Ovary (tissue), 9 donors: ENCODE data around the gene MAGOHB. TPM values are rescaled to one million over a fixed set of nuclear protein-coding genes. Genes with fewer than 3 reads are reported as not detected.

Experiments
- DNase-seq, 5 donors: peaks; one replicate each; pipeline ENCODE4 v3.0.0-alpha.2; 2019 to 2020
- H3K27ac ChIP-seq, 2 donors: fragments of 200-600 bp; one replicate each; pipeline versions ENCODE4 v1.5.1 to v1.8.0; 2019 to 2022
- H3K27me3 ChIP-seq: fragments of 200-600 bp; one replicate; pipeline ENCODE4 v1.8.0; 2022
- H3K36me3 ChIP-seq: fragments of 200-600 bp; sonication (generic); one replicate; pipeline ENCODE4 v1.5.1; 2019
- H3K4me1 ChIP-seq: one replicate; pipeline ENCODE4 v1.8.1; 2013; ENCODE audit warnings: mild to moderate bottlenecking, moderate library complexity; ENCODE audit not compliant: insufficient read depth
- H3K4me3 ChIP-seq: fragments of 200-600 bp; sonication (generic); one replicate; pipeline ENCODE4 v1.5.1; 2017
- H3K9me3 ChIP-seq, 2 donors: fragments of 200-600 bp in 1 of 2; sonication (generic) in 1 of 2; one replicate each; pipeline versions ENCODE4 v1.5.1 to v1.8.1; 2013 to 2019; ENCODE audit warnings: mild to moderate bottlenecking in 1 of 2, moderate library complexity in 1 of 2
- EP300 ChIP-seq: sonication (generic); formaldehyde crosslinking; IDR thresholded peaks from one replicate; pipeline ENCODE4 v1.6.1; 2017; ENCODE audit warnings: antibody characterized with exemption
- POLR2A ChIP-seq: fragments of 450-650 bp; IDR thresholded peaks from one replicate; pipeline ENCODE4 v1.6.1; 2017; ENCODE audit warnings: antibody characterized with exemption, mild to moderate bottlenecking, moderate library complexity
- WGBS, 3 donors: extraction: QIAGEN DNeasy Blood & Tissue Kit in 1 of 3; methylation state at CpG; one replicate each; pipeline versions ENCODE4 v1.1.5 to v1.1.7; 2013 to 2017; 5-methylcytosine and 5-hydroxymethylcytosine counted together
- intact Hi-C, 4 donors: fragments of 100-400 bp; cut with DNase I; formaldehyde crosslinking; loops; one replicate each; pipeline versions ENCODE4 v1.11.0 to v1.15.1; 2022 to 2023
- polyA plus RNA-seq, 2 donors: library from polyadenylated mRNA; stranded (reverse); fragments of 200-250 nt in 1 of 2; fragments of 350-450 nt in 1 of 2; fragmentation: Illumina TruSeq in 1 of 2; extraction: RNeasy Lipid Tissue Mini Kit (QIAGEN cat#74804) in 1 of 2; gene quantifications; one replicate each; pipeline ENCODE4 v1.2.3, GENCODE V29; 2013 to 2014
- total RNA-seq, 7 donors: library from RNA; depleted of rRNA in 2 of 7; stranded (reverse); fragments of >200 nt in 2 of 7; fragmentation: NEBNext Ultra II Directional in 3 of 7; extraction: Animal tissue kit (Norgen Biotek cat#: 25700) in 3 of 7; gene quantifications; one replicate each; pipeline versions ENCODE4 v1.1.0 to v1.2.4, GENCODE V29; 2016 to 2023
- TF ChIP-seq, protein P1 (sequence below), 3 donors: fragments of 450-650 bp in 2 of 3; fragments of 200-600 bp in 1 of 3; IDR thresholded peaks; one replicate each; pipeline versions ENCODE4 v1.5.1 to v1.8.0; 2016 to 2022; ENCODE audit warnings: antibody characterized with exemption in 3 of 3, mild to moderate bottlenecking in 1 of 3
- donor health status: DM: no; HTN: no; CAD: no; lungs with moderate emphysema.
- donor health status: DM: no; HTN: no; CAD: no.
- donor health status: Bipolar disorder and iron deficiency.
- donor health status: DM: yes; HTN: yes; CAD: no.
- donor health status: DM: no; HTN: no; CAD: no.
- donor health status: DM: yes; HTN: yes; CAD: no.

MAGOHB gene
- total and polyA plus RNA-seq, 9 donors: 8.5 to 25.9 (median 19.1) TPM

DNA sequence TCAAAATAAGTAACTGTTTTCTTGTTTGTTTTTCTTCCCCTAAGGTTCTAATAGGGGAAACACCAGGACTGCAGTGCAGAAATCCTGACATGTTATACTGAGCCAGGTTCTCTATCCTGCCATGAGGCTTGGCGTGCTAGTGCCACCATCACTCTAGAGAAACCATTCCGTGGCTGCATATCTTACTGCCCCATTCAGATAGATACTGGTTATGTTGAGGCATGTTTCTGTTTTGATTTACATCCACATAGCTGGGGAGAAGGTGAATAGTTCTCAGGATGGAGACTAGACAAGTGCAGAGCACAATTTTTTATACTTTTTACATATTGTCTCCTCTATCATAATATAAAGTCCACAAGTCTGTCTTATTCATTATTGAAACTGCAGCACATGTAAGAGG is 11.5 kb downstream of the MAGOHB start:
- intact Hi-C loops: no loop called here

GRCh38 chr12:10600988-10601387 is 12.4 kb downstream of the MAGOHB start:
- no peaks in the 10 kb centered on the region for H3K27me3 ChIP-seq
- no peak overlapping the region for H3K4me3 ChIP-seq
- DNase-seq: no peak
- WGBS, 3 donors: 87 to 92% (median 88%) methylated on average over 6 of the region's 6 CpGs
- H3K9me3 ChIP-seq: no peaks in the 10 kb centered on the region
- no peaks in the 10 kb centered on the region for H3K36me3 ChIP-seq
- intact Hi-C loops: no loop called here
- no peaks in the 10 kb centered on the region for H3K4me1 ChIP-seq
- H3K27ac ChIP-seq: no peak overlapping the region
- TF ChIP-seq EP300 (no peak), POLR2A (no peak)
- TF ChIP-seq, protein P1, sequence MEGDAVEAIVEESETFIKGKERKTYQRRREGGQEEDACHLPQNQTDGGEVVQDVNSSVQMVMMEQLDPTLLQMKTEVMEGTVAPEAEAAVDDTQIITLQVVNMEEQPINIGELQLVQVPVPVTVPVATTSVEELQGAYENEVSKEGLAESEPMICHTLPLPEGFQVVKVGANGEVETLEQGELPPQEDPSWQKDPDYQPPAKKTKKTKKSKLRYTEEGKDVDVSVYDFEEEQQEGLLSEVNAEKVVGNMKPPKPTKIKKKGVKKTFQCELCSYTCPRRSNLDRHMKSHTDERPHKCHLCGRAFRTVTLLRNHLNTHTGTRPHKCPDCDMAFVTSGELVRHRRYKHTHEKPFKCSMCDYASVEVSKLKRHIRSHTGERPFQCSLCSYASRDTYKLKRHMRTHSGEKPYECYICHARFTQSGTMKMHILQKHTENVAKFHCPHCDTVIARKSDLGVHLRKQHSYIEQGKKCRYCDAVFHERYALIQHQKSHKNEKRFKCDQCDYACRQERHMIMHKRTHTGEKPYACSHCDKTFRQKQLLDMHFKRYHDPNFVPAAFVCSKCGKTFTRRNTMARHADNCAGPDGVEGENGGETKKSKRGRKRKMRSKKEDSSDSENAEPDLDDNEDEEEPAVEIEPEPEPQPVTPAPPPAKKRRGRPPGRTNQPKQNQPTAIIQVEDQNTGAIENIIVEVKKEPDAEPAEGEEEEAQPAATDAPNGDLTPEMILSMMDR (IDR thresholded peaks at IDR 0.05): no peak

More for the DNA sequence above, 11.5 kb downstream of the MAGOHB start:
- Histone ChIP-seq H3K36me3 (no peaks in the 10 kb centered on the region), H3K4me1 (no peaks in the 10 kb centered on the region), H3K4me3 (no peak overlapping the region), H3K27ac (no peak overlapping the region), H3K9me3 (no peaks in the 10 kb centered on the region), H3K27me3 (no peaks in the 10 kb centered on the region)
- no peak for DNase-seq
- TF ChIP-seq, protein P1 (IDR thresholded peaks at IDR 0.05): no peak
- TF ChIP-seq EP300 (no peak), POLR2A (no peak)
- WGBS, 3 donors: 94% methylated on average over 2 of the region's 2 CpGs

DNA sequence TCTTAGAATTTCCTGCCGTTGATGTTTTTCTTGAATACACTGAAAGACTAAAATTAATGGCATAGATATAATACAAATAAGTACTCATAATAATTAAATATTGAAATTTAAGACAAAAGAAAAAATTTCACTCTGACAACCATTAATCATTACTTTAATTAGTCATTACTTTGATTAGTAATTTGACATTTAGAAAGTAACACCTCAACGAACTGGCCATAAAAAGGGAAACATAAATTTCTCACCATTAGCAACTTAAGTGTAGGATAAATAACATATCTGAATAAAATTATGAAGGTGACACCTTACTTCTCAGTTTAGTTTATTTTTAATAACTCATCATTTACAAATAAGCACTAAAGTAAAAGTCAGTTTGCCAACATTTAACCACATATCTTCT is 17.5 kb downstream of the MAGOHB start:
- H3K27me3 ChIP-seq: no peaks in the 10 kb centered on the region
- H3K27ac ChIP-seq: no peak overlapping the region
- H3K9me3 ChIP-seq: no peaks in the 10 kb centered on the region
- no peaks in the 10 kb centered on the region for H3K4me1 ChIP-seq
- intact Hi-C loops: no loop called here
- no peak for DNase-seq
- no peak overlapping the region for H3K4me3 ChIP-seq
- WGBS, 3 donors: 77 to 81% (median 77%) methylated on average over 2 of the region's 2 CpGs
- TF ChIP-seq, protein P1 (IDR thresholded peaks at IDR 0.05): no peak
- TF ChIP-seq EP300: no peak
- TF ChIP-seq POLR2A: no peak
- H3K36me3 ChIP-seq: no peaks in the 10 kb centered on the region

GRCh38 chr12:10590966-10591365 is 22.4 kb downstream of the MAGOHB start:
- WGBS, 3 donors: 94 to 98% (median 96%) methylated on average over 3 of the region's 3 CpGs
- H3K27me3 ChIP-seq: no peaks in the 10 kb centered on the region
- no peaks in the 10 kb centered on the region for H3K36me3 ChIP-seq
- no peak overlapping the region for H3K27ac ChIP-seq
- TF ChIP-seq POLR2A (no peak), EP300 (no peak)
- TF ChIP-seq, protein P1 (IDR thresholded peaks at IDR 0.05): no peak
- H3K4me3 ChIP-seq: no peak overlapping the region
- no peaks in the 10 kb centered on the region for H3K9me3 ChIP-seq
- H3K4me1 ChIP-seq: no peaks in the 10 kb centered on the region
- intact Hi-C loops: no loop called here
- no peak for DNase-seq

DNA sequence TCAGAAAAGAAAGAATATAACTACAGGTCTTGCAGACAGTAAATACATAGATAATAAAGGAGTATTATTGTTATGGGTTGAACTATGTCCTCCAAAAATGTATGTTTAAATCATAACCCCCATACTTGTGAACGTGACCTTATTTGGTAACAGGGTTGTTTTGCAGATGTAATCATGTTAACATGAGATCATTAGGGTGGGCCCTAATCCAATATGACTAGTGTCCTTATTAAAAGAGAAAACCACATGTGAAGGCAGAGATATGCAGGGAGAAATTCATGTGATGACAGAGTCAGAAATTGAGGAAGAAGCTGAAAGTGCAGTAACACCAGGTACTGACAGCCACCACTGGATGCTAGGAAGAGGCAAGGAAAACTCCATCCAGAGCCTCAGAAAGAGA is 29.0 kb downstream of the MAGOHB start:
- 78 to 92% (median 86%) methylated on average over 1 of the region's 1 CpG for WGBS, 3 donors
- intact Hi-C loops: no loop called here
- H3K27ac ChIP-seq: no peak overlapping the region
- H3K27me3 ChIP-seq: no peaks in the 10 kb centered on the region
- H3K9me3 ChIP-seq: peaks cover 0 to 3% of the 10 kb centered on the region in 2 donors
- H3K4me1 ChIP-seq: no peaks in the 10 kb centered on the region
- no peak for DNase-seq
- H3K36me3 ChIP-seq: no peaks in the 10 kb centered on the region
- H3K4me3 ChIP-seq: no peak overlapping the region
- TF ChIP-seq, protein P1 (IDR thresholded peaks at IDR 0.05): no peak
- TF ChIP-seq EP300 (no peak), POLR2A (no peak)
